HG02759 (cell line): ENCODE measurements around the gene MAGEB4.

Source experiments
- ATAC-seq: cut with Tn5 transposase; IDR thresholded peaks from one replicate; pipeline ENCODE4 v1.9.1; 2021; ENCODE audit warnings: mild to moderate bottlenecking, moderate library complexity; ENCODE audit not compliant: unreplicated experiment

MAGEB4 gene

GRCh38 chrX:30282527-30282926, 40.7 kb downstream of the MAGEB4 start:
- ATAC-seq: no peak

GRCh38 chrX:30283456-30284200, 41.8 kb downstream of the MAGEB4 start:
- ATAC-seq: no peak
